Muscle layer of colon (tissue), 2 donors: ENCODE measurements around the gene KIF5B.

Source experiments
- H3K27ac ChIP-seq: one replicate; pipeline ENCODE4 v1.7.0; 2013; ENCODE audit warnings: low read depth, mild to moderate bottlenecking, low read length, moderate library complexity
- H3K27me3 ChIP-seq, 2 donors: one replicate each; pipeline ENCODE4 v1.7.0; 2013; ENCODE audit warnings: low read length in 2 of 2, mild to moderate bottlenecking in 2 of 2; ENCODE audit not compliant: insufficient read depth in 2 of 2, control insufficient read depth in 1 of 2
- H3K36me3 ChIP-seq: one replicate; pipeline ENCODE4 v1.7.0; 2013; ENCODE audit warnings: mild to moderate bottlenecking, low read length; ENCODE audit not compliant: insufficient read depth
- H3K4me1 ChIP-seq: one replicate; pipeline ENCODE4 v1.7.0; 2013; ENCODE audit warnings: mild to moderate bottlenecking, low read length; ENCODE audit not compliant: insufficient read depth
- H3K4me3 ChIP-seq, 2 donors: one replicate each; pipeline ENCODE4 v1.7.0; 2013; ENCODE audit warnings: low read length in 2 of 2, low read depth in 1 of 2, mild to moderate bottlenecking in 1 of 2, moderate library complexity in 1 of 2
- H3K9ac ChIP-seq: one replicate; pipeline ENCODE4 v1.7.0; 2013; ENCODE audit warnings: low read length
- H3K9me3 ChIP-seq: one replicate; pipeline ENCODE4 v1.7.0; 2013; ENCODE audit warnings: mild to moderate bottlenecking, low read length
- donor health status: abdominal sarcoma.
- donor health status: Adenocarcinoma of cecum.

The KIF5B gene

GRCh38 chr10:32038777-32039176 lies 17.4 kb downstream of the KIF5B start:
- peaks cover 29% of the 10 kb centered on the region for H3K4me1 ChIP-seq
- H3K27ac ChIP-seq: no peak overlapping the region
- H3K4me3 ChIP-seq: no peak overlapping the region
- H3K27me3 ChIP-seq: no peaks in the 10 kb centered on the region
- H3K9ac ChIP-seq: no peak overlapping the region
- H3K9me3 ChIP-seq: no peaks in the 10 kb centered on the region
- H3K36me3 ChIP-seq: peaks cover 54% of the 10 kb centered on the region

- no peak overlapping the region for H3K4me3 ChIP-seq
- no peak overlapping the region for H3K27ac ChIP-seq
- no peaks in the 10 kb centered on the region for H3K27me3 ChIP-seq
- H3K9me3 ChIP-seq: no peaks in the 10 kb centered on the region
- H3K9ac ChIP-seq: no peak overlapping the region
- peaks cover 16% of the 10 kb centered on the region for H3K4me1 ChIP-seq
- peaks cover 66% of the 10 kb centered on the region for H3K36me3 ChIP-seq
These were observed 19.3 kb downstream of the KIF5B start for GRCh38 chr10:32036922-32037321.

- H3K4me1 ChIP-seq: peaks cover 7% of the 10 kb centered on the region
- no peaks in the 10 kb centered on the region for H3K9me3 ChIP-seq
- H3K36me3 ChIP-seq: peaks cover 81% of the 10 kb centered on the region
- H3K27me3 ChIP-seq: no peaks in the 10 kb centered on the region
- H3K4me3 ChIP-seq: no peak overlapping the region
- H3K27ac ChIP-seq: no peak overlapping the region
- H3K9ac ChIP-seq: no peak overlapping the region
These were observed 21.2 kb downstream of the KIF5B start for GRCh38 chr10:32035038-32035437.

- no peaks in the 10 kb centered on the region for H3K4me1 ChIP-seq
- H3K4me3 ChIP-seq: no peak overlapping the region
- peaks cover 90% of the 10 kb centered on the region for H3K36me3 ChIP-seq
- no peak overlapping the region for H3K27ac ChIP-seq
- H3K27me3 ChIP-seq: no peaks in the 10 kb centered on the region
- H3K9ac ChIP-seq: no peak overlapping the region
- H3K9me3 ChIP-seq: no peaks in the 10 kb centered on the region
These were observed 23.1 kb downstream of the KIF5B start for GRCh38 chr10:32033171-32033570.

- peaks cover 89% of the 10 kb centered on the region for H3K36me3 ChIP-seq
These were observed 24.3 kb downstream of the KIF5B start for GRCh38 chr10:32031920-32032319.

GRCh38 chr10:32031424-32031823 lies 24.8 kb downstream of the KIF5B start:
- no peaks in the 10 kb centered on the region for H3K27me3 ChIP-seq
- no peaks in the 10 kb centered on the region for H3K9me3 ChIP-seq
- H3K27ac ChIP-seq: no peak overlapping the region
- no peaks in the 10 kb centered on the region for H3K4me1 ChIP-seq
- H3K36me3 ChIP-seq: peaks cover 85% of the 10 kb centered on the region
- H3K4me3 ChIP-seq: no peak overlapping the region
- H3K9ac ChIP-seq: no peak overlapping the region

More at GRCh38 chr10:32031920-32032319, 24.3 kb downstream of the KIF5B start:
- no peaks in the 10 kb centered on the region for H3K27me3 ChIP-seq
- no peak overlapping the region for H3K27ac ChIP-seq
- H3K9ac ChIP-seq: no peak overlapping the region
- H3K9me3 ChIP-seq: no peaks in the 10 kb centered on the region
- H3K4me3 ChIP-seq: no peak overlapping the region
- no peaks in the 10 kb centered on the region for H3K4me1 ChIP-seq

- Histone ChIP-seq H3K9me3 (no peaks in the 10 kb centered on the region), H3K27ac (no peak overlapping the region), H3K36me3 (peaks cover 71% of the 10 kb centered on the region), H3K4me1 (no peaks in the 10 kb centered on the region), H3K9ac (no peak overlapping the region), H3K27me3 (no peaks in the 10 kb centered on the region), H3K4me3 (no peak overlapping the region)
These were observed 27.5 kb downstream of the KIF5B start for GRCh38 chr10:32028710-32029109.

GRCh38 chr10:32023264-32023663 lies 33.0 kb downstream of the KIF5B start:
- no peaks in the 10 kb centered on the region for H3K4me1 ChIP-seq
- no peak overlapping the region for H3K27ac ChIP-seq
- H3K36me3 ChIP-seq: peaks cover 71% of the 10 kb centered on the region

GRCh38 chr10:32017044-32017443 lies 39.2 kb downstream of the KIF5B start:
- no peak overlapping the region for H3K27ac ChIP-seq
- H3K4me1 ChIP-seq: no peaks in the 10 kb centered on the region
- H3K36me3 ChIP-seq: peaks cover 85% of the 10 kb centered on the region
- H3K9me3 ChIP-seq: no peaks in the 10 kb centered on the region
- no peak overlapping the region for H3K9ac ChIP-seq
- no peaks in the 10 kb centered on the region for H3K27me3 ChIP-seq
- H3K4me3 ChIP-seq: no peak overlapping the region

More at GRCh38 chr10:32023264-32023663, 33.0 kb downstream of the KIF5B start:
- no peaks in the 10 kb centered on the region for H3K9me3 ChIP-seq
- H3K4me3 ChIP-seq: no peak overlapping the region
- no peaks in the 10 kb centered on the region for H3K27me3 ChIP-seq
- H3K9ac ChIP-seq: no peak overlapping the region

- H3K36me3 ChIP-seq: peaks cover 74% of the 10 kb centered on the region
These were observed 40.8 kb downstream of the KIF5B start for GRCh38 chr10:32015386-32015785.

GRCh38 chr10:32007026-32007425 lies 49.2 kb downstream of the KIF5B start:
- Histone ChIP-seq H3K4me1 (peaks cover 5% of the 10 kb centered on the region), H3K9me3 (no peaks in the 10 kb centered on the region), H3K27me3 (no peaks in the 10 kb centered on the region), H3K9ac (no peak overlapping the region), H3K4me3 (no peak overlapping the region), H3K36me3 (peaks cover 5% of the 10 kb centered on the region), H3K27ac (no peak overlapping the region)

More at GRCh38 chr10:32015386-32015785, 40.8 kb downstream of the KIF5B start:
- Histone ChIP-seq H3K27ac (no peak overlapping the region), H3K4me1 (no peaks in the 10 kb centered on the region), H3K9ac (no peak overlapping the region), H3K27me3 (no peaks in the 10 kb centered on the region), H3K9me3 (no peaks in the 10 kb centered on the region), H3K4me3 (no peak overlapping the region)

- no peaks in the 10 kb centered on the region for H3K36me3 ChIP-seq
- no peaks in the 10 kb centered on the region for H3K27me3 ChIP-seq
- H3K9me3 ChIP-seq: no peaks in the 10 kb centered on the region
- no peak overlapping the region for H3K27ac ChIP-seq
- H3K4me3 ChIP-seq: no peak overlapping the region
- H3K4me1 ChIP-seq: peaks cover 5% of the 10 kb centered on the region
- H3K9ac ChIP-seq: no peak overlapping the region
These were observed 51.2 kb downstream of the KIF5B start for GRCh38 chr10:32005050-32005449.
